Measurements from ENCODE around the gene CFDP1.

- TF ChIP-seq CTCF (optimal IDR thresholded peaks at IDR 0.05 in 1 of 3, IDR thresholded peaks at IDR 0.05 in 1 of 3, conservative IDR thresholded peaks at IDR 0.05 in 1 of 3; ENCODE audit: extremely low read depth in 1 of 3, insufficient read depth in 2 of 3, low read length in 3 of 3) (no peak), EZH2 (IDR thresholded peaks at IDR 0.05; ENCODE audit: low read length) (no peak)
Measured at GRCh38 chr16:75296606-75297005, 136.7 kb downstream of the CFDP1 start.

All from keratinocyte (primary cell).